Measurements from ENCODE around the gene KDM4B.

GRCh38 chr19:5126498-5127223, 157.7 kb downstream of the KDM4B start:
- no peak for TF ChIP-seq CTCF (conservative IDR thresholded peaks at IDR 0.05 in 1 of 2, IDR thresholded peaks at IDR 0.05 in 1 of 2; ENCODE audit: low read depth in 1 of 2, low read length in 2 of 2)
- no peak for TF ChIP-seq EZH2 (IDR thresholded peaks at IDR 0.05; ENCODE audit: low read length, missing control alignments)
